Uterus (tissue), 4 donors: Measurements from ENCODE around the gene BACH1. TPM values are rescaled to one million over a fixed set of nuclear protein-coding genes. Genes with fewer than 3 reads are reported as not detected.
"Not testable (repeated sequence)": the region's sequence is repeated elsewhere in the genome, so short reads cannot be mapped to it uniquely, and the experiment has no call there.

Source experiments
- DNase-seq, 2 donors: peaks; one replicate each; pipeline ENCODE4 v3.0.0-alpha.2; 2019 to 2020
- H3K27ac ChIP-seq, 2 donors: fragments of 200-600 bp; sonication (generic); 1 replicate in 1 of 2; 2 replicates in 1 of 2; pipeline ENCODE4 v1.5.1; 2016 to 2018
- H3K27me3 ChIP-seq, 2 donors: fragments of 200-600 bp; sonication (generic); one replicate each; pipeline ENCODE4 v1.5.1; 2018 to 2019; ENCODE audit warnings: control low read depth in 1 of 2
- H3K36me3 ChIP-seq, 2 donors: fragments of 200-600 bp; sonication (generic); one replicate each; pipeline ENCODE4 v1.5.1; 2019; ENCODE audit warnings: control low read depth in 1 of 2
- H3K4me1 ChIP-seq, 2 donors: fragments of 200-600 bp; sonication (generic); one replicate each; pipeline ENCODE4 v1.5.1; 2018 to 2019; ENCODE audit warnings: control low read depth in 1 of 2
- H3K4me3 ChIP-seq, 2 donors: fragments of 200-600 bp; sonication (generic); 1 replicate in 1 of 2; 2 replicates in 1 of 2; pipeline ENCODE4 v1.5.1; 2018 to 2019; ENCODE audit warnings: mild to moderate bottlenecking in 1 of 2
- H3K9me3 ChIP-seq, 2 donors: fragments of 200-600 bp; sonication (generic); one replicate each; pipeline ENCODE4 v1.5.1; 2019; ENCODE audit warnings: control low read depth in 1 of 2
- POLR2A ChIP-seq, 2 donors: fragments of 450-650 bp; IDR thresholded peaks; one replicate each; pipeline ENCODE4 v1.6.1; 2016; ENCODE audit warnings: antibody characterized with exemption in 2 of 2, mild to moderate bottlenecking in 1 of 2, moderate library complexity in 1 of 2
- intact Hi-C: fragments of 100-400 bp; cut with DNase I; formaldehyde crosslinking; loops from one replicate; pipeline ENCODE4 v1.15.1; 2023; ENCODE audit warnings: low total_unique reads
- total RNA-seq, 4 donors: library from RNA; depleted of rRNA in 3 of 4; stranded (reverse); fragments of >200 nt in 3 of 4; gene quantifications; one replicate each; pipeline versions ENCODE4 v1.1.0 to v1.2.4, GENCODE V29; 2014 to 2023
- TF ChIP-seq, protein P1 (sequence below), 4 experiments: fragments of 200-600 bp in 2 of 4; fragments of 450-650 bp in 2 of 4; sonication (generic) in 2 of 4; IDR thresholded peaks; one replicate each; pipeline ENCODE4 v1.5.1; 2016 to 2019; ENCODE audit warnings: antibody characterized with exemption in 4 of 4, mild to moderate bottlenecking in 2 of 4, moderate library complexity in 1 of 4
- donor health status: DM: yes; HTN: yes; CAD: no.

Gene BACH1
- total RNA-seq, 4 donors from 2014 or later = 52.9 to 107 (median 79.1) TPM

DNA sequence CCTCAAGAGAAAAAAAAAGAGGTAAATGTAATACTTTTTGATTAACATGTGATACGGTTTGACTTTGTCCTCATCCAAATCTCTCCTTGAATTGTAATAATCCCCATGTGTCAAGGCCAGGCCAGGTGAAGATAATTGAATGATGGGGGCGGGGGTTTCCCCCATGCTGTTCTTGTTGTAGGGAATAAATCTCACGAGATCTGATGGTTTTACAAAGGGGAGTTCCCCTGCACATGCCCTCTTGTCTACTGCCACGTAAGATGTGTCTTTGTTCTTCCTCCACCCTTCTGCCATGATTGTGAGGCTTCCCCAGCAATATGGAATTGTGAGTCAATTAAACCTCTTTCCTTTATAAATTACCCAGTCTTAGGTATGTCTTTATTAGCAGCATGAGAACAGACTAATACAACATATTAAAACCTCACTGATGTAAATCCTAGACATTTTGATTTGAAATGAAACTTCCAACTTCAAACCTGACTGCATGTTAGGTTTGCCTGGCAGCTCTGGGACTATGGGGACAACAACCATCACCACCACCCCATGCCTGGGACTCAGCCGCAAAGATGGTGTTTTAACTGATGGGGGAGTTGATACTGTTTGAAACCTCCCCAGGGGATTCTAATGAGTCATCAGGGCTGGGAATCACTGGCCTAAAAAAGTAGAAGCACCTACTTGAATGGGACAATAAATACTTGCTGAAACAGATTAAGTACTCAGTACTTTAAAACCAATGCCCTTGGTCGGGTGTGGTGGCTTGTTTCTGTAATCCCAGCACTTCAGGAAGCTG is 32.8 kb upstream of the BACH1 start:
- TF ChIP-seq, protein P1, sequence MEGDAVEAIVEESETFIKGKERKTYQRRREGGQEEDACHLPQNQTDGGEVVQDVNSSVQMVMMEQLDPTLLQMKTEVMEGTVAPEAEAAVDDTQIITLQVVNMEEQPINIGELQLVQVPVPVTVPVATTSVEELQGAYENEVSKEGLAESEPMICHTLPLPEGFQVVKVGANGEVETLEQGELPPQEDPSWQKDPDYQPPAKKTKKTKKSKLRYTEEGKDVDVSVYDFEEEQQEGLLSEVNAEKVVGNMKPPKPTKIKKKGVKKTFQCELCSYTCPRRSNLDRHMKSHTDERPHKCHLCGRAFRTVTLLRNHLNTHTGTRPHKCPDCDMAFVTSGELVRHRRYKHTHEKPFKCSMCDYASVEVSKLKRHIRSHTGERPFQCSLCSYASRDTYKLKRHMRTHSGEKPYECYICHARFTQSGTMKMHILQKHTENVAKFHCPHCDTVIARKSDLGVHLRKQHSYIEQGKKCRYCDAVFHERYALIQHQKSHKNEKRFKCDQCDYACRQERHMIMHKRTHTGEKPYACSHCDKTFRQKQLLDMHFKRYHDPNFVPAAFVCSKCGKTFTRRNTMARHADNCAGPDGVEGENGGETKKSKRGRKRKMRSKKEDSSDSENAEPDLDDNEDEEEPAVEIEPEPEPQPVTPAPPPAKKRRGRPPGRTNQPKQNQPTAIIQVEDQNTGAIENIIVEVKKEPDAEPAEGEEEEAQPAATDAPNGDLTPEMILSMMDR (IDR thresholded peaks at IDR 0.05) = no peak
- no peak for TF ChIP-seq POLR2A (IDR thresholded peaks at IDR 0.05)
- H3K27ac ChIP-seq = no peak overlapping the region
- H3K4me1 ChIP-seq = no peaks in the 10 kb centered on the region
- intact Hi-C loops = no loop called here
- no peaks in the 10 kb centered on the region for H3K36me3 ChIP-seq
- H3K27me3 ChIP-seq = no peaks in the 10 kb centered on the region
- DNase-seq = no peak
- H3K4me3 ChIP-seq = no peak overlapping the region
- no peaks in the 10 kb centered on the region for H3K9me3 ChIP-seq

- Histone ChIP-seq H3K4me3 (no peak overlapping the region), H3K9me3 (no peaks in the 10 kb centered on the region), H3K27me3 (no peaks in the 10 kb centered on the region), H3K27ac (no peak overlapping the region), H3K36me3 (no peaks in the 10 kb centered on the region), H3K4me1 (no peaks in the 10 kb centered on the region)
- no peak for TF ChIP-seq POLR2A (IDR thresholded peaks at IDR 0.05)
- TF ChIP-seq, protein P1 (IDR thresholded peaks at IDR 0.05) = no peak
- intact Hi-C loops = no loop called here
- DNase-seq = no peak
These were observed 31.1 kb upstream of the BACH1 start for GRCh38 chr21:29267666-29268065.

GRCh38 chr21:29271927-29272333 is 26.8 kb upstream of the BACH1 start:
- no peak for DNase-seq
- no peaks in the 10 kb centered on the region for H3K36me3 ChIP-seq
- intact Hi-C loops = no loop called here
- no peak for TF ChIP-seq POLR2A (IDR thresholded peaks at IDR 0.05)
- TF ChIP-seq, protein P1 (IDR thresholded peaks at IDR 0.05) = no peak
- H3K9me3 ChIP-seq = no peaks in the 10 kb centered on the region
- H3K27ac ChIP-seq = no peak overlapping the region
- H3K4me3 ChIP-seq = no peak overlapping the region
- H3K27me3 ChIP-seq = no peaks in the 10 kb centered on the region
- H3K4me1 ChIP-seq = no peaks in the 10 kb centered on the region

DNA sequence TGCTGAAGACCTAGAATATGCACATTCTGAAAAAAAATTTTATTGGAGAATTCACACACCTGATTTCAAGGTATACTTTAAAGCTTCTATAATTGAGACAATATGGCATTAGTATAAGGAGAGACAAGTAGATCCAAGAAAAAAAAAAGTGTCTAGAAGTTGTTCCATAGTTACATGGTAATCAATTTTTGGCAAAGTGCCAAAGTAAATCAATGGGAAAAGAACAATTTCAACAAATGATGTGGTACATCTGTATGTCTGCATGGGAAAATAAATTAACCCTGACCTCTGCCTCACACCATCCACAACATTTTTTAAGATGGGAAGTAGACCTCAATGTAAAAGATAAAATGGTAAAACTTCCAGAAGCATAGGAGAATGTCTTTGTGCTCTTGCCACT is 21.3 kb upstream of the BACH1 start:
- H3K27ac ChIP-seq = no peak overlapping the region
- H3K4me1 ChIP-seq = no peaks in the 10 kb centered on the region
- H3K4me3 ChIP-seq = no peak overlapping the region
- TF ChIP-seq, protein P1 (IDR thresholded peaks at IDR 0.05) = no peak
- TF ChIP-seq POLR2A (IDR thresholded peaks at IDR 0.05) = no peak
- no peaks in the 10 kb centered on the region for H3K36me3 ChIP-seq
- intact Hi-C loops = no loop called here
- no peaks in the 10 kb centered on the region for H3K27me3 ChIP-seq
- H3K9me3 ChIP-seq = no peaks in the 10 kb centered on the region
- no peak for DNase-seq

DNA sequence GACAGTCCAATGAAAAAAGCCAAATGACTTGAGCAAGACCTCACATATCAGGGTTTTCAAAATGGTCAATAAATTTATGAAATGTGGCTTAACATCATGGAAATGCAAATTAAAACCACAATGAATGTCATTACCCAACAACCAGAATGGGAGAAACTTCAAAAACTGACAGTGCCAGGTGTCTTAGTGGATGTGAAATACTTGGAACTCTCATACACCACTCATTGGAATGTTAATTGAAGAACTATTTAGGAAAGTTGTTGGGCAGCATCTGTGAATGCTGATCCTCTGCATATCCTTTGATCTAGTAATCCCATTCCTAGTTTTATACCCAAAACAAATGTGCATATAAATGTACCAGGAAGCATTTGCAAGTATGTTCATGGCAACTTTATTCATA is 19.2 kb upstream of the BACH1 start:
- H3K27me3 ChIP-seq = no peaks in the 10 kb centered on the region
- no peak for DNase-seq
- H3K9me3 ChIP-seq = no peaks in the 10 kb centered on the region
- H3K36me3 ChIP-seq = no peaks in the 10 kb centered on the region
- H3K4me1 ChIP-seq = no peaks in the 10 kb centered on the region
- no peak for TF ChIP-seq POLR2A (IDR thresholded peaks at IDR 0.05)
- TF ChIP-seq, protein P1 (IDR thresholded peaks at IDR 0.05) = no peak
- intact Hi-C loops = no loop called here
- no peak overlapping the region for H3K4me3 ChIP-seq
- no peak overlapping the region for H3K27ac ChIP-seq

DNA sequence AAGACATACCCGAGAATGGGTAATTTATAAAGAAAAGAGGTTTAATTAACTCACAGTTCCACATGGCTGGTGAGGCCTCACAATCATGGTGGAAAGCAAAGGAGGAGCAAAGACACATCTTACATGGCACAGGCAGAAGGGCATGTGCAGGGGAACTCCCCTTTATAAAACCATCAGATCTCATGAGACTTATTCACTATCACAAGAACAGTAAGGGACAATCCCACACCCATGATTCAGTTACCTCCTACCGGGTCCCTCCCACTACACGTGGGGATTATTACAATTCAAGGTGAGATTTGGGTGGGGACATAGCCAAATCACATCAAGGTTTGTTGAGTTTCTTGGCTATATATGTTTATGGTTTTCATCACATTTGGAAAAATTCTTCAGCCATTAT is 16.9 kb upstream of the BACH1 start:
- DNase-seq, intact Hi-C loops: not testable (repeated sequence)

More for the DNA sequence above, 16.9 kb upstream of the BACH1 start:
- not testable (repeated sequence) for H3K9me3 ChIP-seq, H3K4me1 ChIP-seq, H3K27me3 ChIP-seq, H3K36me3 ChIP-seq, H3K4me3 ChIP-seq, H3K27ac ChIP-seq
